ENCODE data around the gene APBA2.

APBA2 gene

GRCh38 chr15:29107971-29108645 lies 222.3 kb downstream of the APBA2 start:
- H3K9ac ChIP-seq (ENCODE audit: low read length): no peak overlapping the region
- H3K79me2 ChIP-seq (ENCODE audit: low read length): no peaks in the 10 kb centered on the region
- no peak overlapping the region for H2AFZ ChIP-seq (ENCODE audit: low read depth, low read length)
- H3K27ac ChIP-seq (ENCODE audit: low read length): no peak overlapping the region
- no peaks in the 10 kb centered on the region for H4K20me1 ChIP-seq (ENCODE audit: insufficient read depth, low read length)
- no peak overlapping the region for H3K4me3 ChIP-seq (ENCODE audit: low read length)
- H3K9me3 ChIP-seq (ENCODE audit: insufficient read depth, low read length): no peaks in the 10 kb centered on the region
- no peaks in the 10 kb centered on the region for H3K4me1 ChIP-seq (ENCODE audit: low read length)
- H3K36me3 ChIP-seq (replicated peaks; ENCODE audit: low read depth, low read length): no peaks in the 10 kb centered on the region
- TF ChIP-seq EZH2phosphoT487 (IDR thresholded peaks at IDR 0.05; ENCODE audit: low read depth) (no peak), CTCF (IDR thresholded peaks at IDR 0.05; ENCODE audit: low read depth, low read length) (no peak)
- no peaks in the 10 kb centered on the region for H3K27me3 ChIP-seq (ENCODE audit: low read depth, low read length)
- H3K4me2 ChIP-seq (ENCODE audit: low read length): no peak overlapping the region

DNA sequence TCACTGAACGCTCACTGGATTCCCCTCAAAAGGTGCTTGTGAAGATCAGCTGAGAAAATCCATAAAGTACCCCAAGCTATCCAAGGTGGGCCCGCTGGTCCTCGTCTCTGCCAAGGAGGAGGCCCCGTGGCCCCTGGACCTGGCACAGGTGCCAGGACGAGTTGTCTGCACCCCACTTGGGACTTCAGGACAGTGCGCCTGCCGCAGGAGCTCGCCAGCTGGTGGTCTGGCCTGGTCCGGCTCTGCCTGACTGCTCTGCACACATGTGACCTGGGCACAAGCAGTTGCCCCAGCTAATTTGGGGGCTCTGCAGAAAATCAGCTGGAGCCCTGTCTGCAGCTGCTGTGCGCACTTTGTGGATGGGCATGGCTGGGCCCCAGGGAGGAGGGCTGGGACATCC lies 224.0 kb downstream of the APBA2 start:
- Histone ChIP-seq H2AFZ (ENCODE audit: low read depth, low read length) (no peak overlapping the region), H3K4me2 (ENCODE audit: low read length) (no peak overlapping the region), H3K9ac (ENCODE audit: low read length) (no peak overlapping the region), H3K4me1 (ENCODE audit: low read length) (no peaks in the 10 kb centered on the region), H3K27me3 (ENCODE audit: low read depth, low read length) (no peaks in the 10 kb centered on the region), H4K20me1 (ENCODE audit: insufficient read depth, low read length) (no peaks in the 10 kb centered on the region), H3K4me3 (ENCODE audit: low read length) (no peak overlapping the region), H3K27ac (ENCODE audit: low read length) (no peak overlapping the region), H3K9me3 (ENCODE audit: insufficient read depth, low read length) (no peaks in the 10 kb centered on the region), H3K36me3 (replicated peaks; ENCODE audit: low read depth, low read length) (no peaks in the 10 kb centered on the region), H3K79me2 (ENCODE audit: low read length) (no peaks in the 10 kb centered on the region)
- TF ChIP-seq EZH2phosphoT487 (IDR thresholded peaks at IDR 0.05; ENCODE audit: low read depth): no peak
- no peak for TF ChIP-seq CTCF (IDR thresholded peaks at IDR 0.05; ENCODE audit: low read depth, low read length)

DNA sequence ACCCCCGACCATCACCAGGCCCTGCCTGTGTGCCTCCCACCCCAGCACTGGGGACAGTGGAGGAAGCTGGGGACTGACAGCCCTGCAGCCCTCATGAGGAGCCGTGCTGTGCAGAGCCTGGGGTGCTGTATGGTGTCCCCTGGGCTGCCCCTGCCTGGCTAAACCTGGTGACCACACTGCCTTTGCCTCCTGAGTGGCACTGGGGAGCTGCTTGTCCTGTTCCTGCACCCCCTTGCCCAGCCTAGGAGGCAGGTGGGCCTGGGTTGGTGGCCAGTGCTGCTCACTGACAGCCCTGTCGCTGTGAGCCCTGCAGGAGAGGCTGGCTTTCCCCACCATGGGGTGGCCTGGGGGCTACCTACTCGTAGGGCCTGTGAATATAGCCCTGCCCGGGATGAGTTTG lies 224.4 kb downstream of the APBA2 start:
- no peaks in the 10 kb centered on the region for H3K9me3 ChIP-seq (ENCODE audit: insufficient read depth, low read length)
- no peaks in the 10 kb centered on the region for H3K27me3 ChIP-seq (ENCODE audit: low read depth, low read length)
- no peak overlapping the region for H2AFZ ChIP-seq (ENCODE audit: low read depth, low read length)
- no peak overlapping the region for H3K4me3 ChIP-seq (ENCODE audit: low read length)
- H4K20me1 ChIP-seq (ENCODE audit: insufficient read depth, low read length): no peaks in the 10 kb centered on the region
- no peak for TF ChIP-seq CTCF (IDR thresholded peaks at IDR 0.05; ENCODE audit: low read depth, low read length)
- no peak for TF ChIP-seq EZH2phosphoT487 (IDR thresholded peaks at IDR 0.05; ENCODE audit: low read depth)
- H3K4me1 ChIP-seq (ENCODE audit: low read length): no peaks in the 10 kb centered on the region
- no peak overlapping the region for H3K9ac ChIP-seq (ENCODE audit: low read length)
- H3K4me2 ChIP-seq (ENCODE audit: low read length): no peak overlapping the region
- no peak overlapping the region for H3K27ac ChIP-seq (ENCODE audit: low read length)
- H3K36me3 ChIP-seq (replicated peaks; ENCODE audit: low read depth, low read length): no peaks in the 10 kb centered on the region
- H3K79me2 ChIP-seq (ENCODE audit: low read length): no peaks in the 10 kb centered on the region

DNA sequence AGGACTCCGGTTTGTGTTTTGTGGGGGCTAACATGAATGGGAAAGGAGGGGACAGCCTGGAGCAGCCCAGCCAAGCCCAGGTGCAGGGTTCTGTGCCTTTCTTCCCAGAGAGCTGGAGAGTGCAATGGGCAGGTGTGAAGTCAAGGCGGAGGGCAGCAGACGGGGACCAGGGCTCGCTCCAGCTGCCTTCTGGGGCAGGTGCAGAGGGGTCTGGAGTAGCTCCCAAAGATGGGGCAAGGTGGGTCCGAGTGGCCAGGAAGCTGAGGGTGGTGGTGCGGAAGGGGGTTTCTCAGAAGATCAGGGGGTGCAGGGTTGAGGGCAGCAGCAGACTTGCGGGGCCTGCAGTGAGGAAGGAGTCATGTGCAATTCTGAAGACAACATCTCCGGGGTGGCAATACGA lies 225.0 kb downstream of the APBA2 start:
- Histone ChIP-seq H3K27ac (ENCODE audit: low read length) (no peak overlapping the region), H3K4me3 (ENCODE audit: low read length) (no peak overlapping the region), H4K20me1 (ENCODE audit: insufficient read depth, low read length) (no peaks in the 10 kb centered on the region), H3K4me2 (ENCODE audit: low read length) (no peak overlapping the region), H3K79me2 (ENCODE audit: low read length) (no peaks in the 10 kb centered on the region), H3K9ac (ENCODE audit: low read length) (no peak overlapping the region), H3K9me3 (ENCODE audit: insufficient read depth, low read length) (no peaks in the 10 kb centered on the region), H3K27me3 (ENCODE audit: low read depth, low read length) (no peaks in the 10 kb centered on the region), H2AFZ (ENCODE audit: low read depth, low read length) (no peak overlapping the region), H3K36me3 (replicated peaks; ENCODE audit: low read depth, low read length) (no peaks in the 10 kb centered on the region), H3K4me1 (ENCODE audit: low read length) (no peaks in the 10 kb centered on the region)
- TF ChIP-seq EZH2phosphoT487 (IDR thresholded peaks at IDR 0.05; ENCODE audit: low read depth): no peak
